ENCODE results near the gene ULK3.

DNA sequence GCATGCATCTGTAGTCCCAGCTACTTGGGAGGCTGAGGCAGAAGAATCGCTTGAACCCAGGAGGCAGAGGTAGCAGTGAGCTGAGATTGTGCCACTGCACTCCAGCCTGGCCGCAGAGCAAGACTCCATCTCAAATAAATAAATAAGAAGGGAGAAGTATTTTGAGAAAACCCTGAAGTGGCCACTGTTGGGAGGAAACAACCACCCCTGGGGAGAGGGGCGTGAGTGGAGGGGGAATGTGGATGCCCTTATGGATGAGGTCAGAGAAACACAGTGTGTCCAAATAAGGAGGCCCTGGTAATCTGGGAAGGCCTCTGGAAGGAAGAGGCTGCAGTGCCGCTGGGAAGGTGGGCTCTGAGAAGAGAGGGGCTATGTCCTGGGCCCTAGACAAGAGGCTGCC, 20.7 kb downstream of the ULK3 start:
- TF ChIP-seq, protein P1, sequence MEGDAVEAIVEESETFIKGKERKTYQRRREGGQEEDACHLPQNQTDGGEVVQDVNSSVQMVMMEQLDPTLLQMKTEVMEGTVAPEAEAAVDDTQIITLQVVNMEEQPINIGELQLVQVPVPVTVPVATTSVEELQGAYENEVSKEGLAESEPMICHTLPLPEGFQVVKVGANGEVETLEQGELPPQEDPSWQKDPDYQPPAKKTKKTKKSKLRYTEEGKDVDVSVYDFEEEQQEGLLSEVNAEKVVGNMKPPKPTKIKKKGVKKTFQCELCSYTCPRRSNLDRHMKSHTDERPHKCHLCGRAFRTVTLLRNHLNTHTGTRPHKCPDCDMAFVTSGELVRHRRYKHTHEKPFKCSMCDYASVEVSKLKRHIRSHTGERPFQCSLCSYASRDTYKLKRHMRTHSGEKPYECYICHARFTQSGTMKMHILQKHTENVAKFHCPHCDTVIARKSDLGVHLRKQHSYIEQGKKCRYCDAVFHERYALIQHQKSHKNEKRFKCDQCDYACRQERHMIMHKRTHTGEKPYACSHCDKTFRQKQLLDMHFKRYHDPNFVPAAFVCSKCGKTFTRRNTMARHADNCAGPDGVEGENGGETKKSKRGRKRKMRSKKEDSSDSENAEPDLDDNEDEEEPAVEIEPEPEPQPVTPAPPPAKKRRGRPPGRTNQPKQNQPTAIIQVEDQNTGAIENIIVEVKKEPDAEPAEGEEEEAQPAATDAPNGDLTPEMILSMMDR (IDR thresholded peaks at IDR 0.05; ENCODE audit: borderline replicate concordance, extremely low read depth, low read length, poor library complexity, severe bottlenecking) = no peak
- TF ChIP-seq EZH2 (IDR thresholded peaks at IDR 0.05; ENCODE audit: borderline replicate concordance, low read depth, low read length, severe bottlenecking) = no peak
